Lower leg skin (tissue), 3 donors: ENCODE data around the gene OR2A1.
"Not testable (repeated sequence)": the region's sequence is repeated elsewhere in the genome, so short reads cannot be mapped to it uniquely, and the experiment has no call there.

Experiments used
- POLR2A ChIP-seq, 2 donors: fragments of 450-650 bp; IDR thresholded peaks; one replicate each; pipeline ENCODE4 v1.6.1; 2016 to 2017; ENCODE audit warnings: antibody characterized with exemption in 2 of 2, mild to moderate bottlenecking in 1 of 2, moderate library complexity in 1 of 2
- TF ChIP-seq, protein P1 (sequence below), 3 donors: fragments of 450-650 bp; IDR thresholded peaks; one replicate each; pipeline ENCODE4 v1.5.1; 2016; ENCODE audit warnings: antibody characterized with exemption in 3 of 3, mild to moderate bottlenecking in 3 of 3, moderate library complexity in 2 of 3

GRCh38 chr7:144330044-144330443 is 17.8 kb downstream of the OR2A1 start:
- TF ChIP-seq, protein P1, sequence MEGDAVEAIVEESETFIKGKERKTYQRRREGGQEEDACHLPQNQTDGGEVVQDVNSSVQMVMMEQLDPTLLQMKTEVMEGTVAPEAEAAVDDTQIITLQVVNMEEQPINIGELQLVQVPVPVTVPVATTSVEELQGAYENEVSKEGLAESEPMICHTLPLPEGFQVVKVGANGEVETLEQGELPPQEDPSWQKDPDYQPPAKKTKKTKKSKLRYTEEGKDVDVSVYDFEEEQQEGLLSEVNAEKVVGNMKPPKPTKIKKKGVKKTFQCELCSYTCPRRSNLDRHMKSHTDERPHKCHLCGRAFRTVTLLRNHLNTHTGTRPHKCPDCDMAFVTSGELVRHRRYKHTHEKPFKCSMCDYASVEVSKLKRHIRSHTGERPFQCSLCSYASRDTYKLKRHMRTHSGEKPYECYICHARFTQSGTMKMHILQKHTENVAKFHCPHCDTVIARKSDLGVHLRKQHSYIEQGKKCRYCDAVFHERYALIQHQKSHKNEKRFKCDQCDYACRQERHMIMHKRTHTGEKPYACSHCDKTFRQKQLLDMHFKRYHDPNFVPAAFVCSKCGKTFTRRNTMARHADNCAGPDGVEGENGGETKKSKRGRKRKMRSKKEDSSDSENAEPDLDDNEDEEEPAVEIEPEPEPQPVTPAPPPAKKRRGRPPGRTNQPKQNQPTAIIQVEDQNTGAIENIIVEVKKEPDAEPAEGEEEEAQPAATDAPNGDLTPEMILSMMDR (IDR thresholded peaks at IDR 0.05), result not testable (repeated sequence)
- not testable (repeated sequence) for TF ChIP-seq POLR2A (IDR thresholded peaks at IDR 0.05)
